Lower leg skin (tissue), 3 donors: Measurements from ENCODE around the gene POU2F3.

Experiments
- POLR2A ChIP-seq, 2 donors: fragments of 450-650 bp; IDR thresholded peaks; one replicate each; pipeline ENCODE4 v1.6.1; 2016 to 2017; ENCODE audit warnings: antibody characterized with exemption in 2 of 2, mild to moderate bottlenecking in 1 of 2, moderate library complexity in 1 of 2
- TF ChIP-seq, protein P1 (sequence below), 3 donors: fragments of 450-650 bp; IDR thresholded peaks; one replicate each; pipeline ENCODE4 v1.5.1; 2016; ENCODE audit warnings: antibody characterized with exemption in 3 of 3, mild to moderate bottlenecking in 3 of 3, moderate library complexity in 2 of 3

DNA sequence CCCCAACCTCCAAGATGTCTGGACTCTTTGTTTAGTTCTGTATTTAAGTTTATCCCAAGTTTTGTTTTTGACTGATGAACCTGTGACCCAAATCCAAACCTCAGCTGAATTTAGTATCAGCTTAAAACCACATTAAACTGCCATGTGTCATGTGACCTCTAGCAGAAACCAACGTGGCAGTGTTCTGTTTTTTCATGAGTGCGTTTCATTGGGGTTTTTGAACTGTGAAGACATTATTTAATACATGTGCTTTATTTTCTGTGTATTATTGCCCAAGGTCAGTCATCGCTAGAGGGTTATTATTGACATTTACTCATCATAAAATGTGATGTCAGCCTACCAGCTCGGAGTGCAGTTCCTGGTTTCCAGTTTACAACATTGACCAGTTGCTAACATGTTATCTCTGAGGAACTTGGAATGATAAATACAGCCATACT is 86.9 kb downstream of the POU2F3 start:
- TF ChIP-seq, protein P1, sequence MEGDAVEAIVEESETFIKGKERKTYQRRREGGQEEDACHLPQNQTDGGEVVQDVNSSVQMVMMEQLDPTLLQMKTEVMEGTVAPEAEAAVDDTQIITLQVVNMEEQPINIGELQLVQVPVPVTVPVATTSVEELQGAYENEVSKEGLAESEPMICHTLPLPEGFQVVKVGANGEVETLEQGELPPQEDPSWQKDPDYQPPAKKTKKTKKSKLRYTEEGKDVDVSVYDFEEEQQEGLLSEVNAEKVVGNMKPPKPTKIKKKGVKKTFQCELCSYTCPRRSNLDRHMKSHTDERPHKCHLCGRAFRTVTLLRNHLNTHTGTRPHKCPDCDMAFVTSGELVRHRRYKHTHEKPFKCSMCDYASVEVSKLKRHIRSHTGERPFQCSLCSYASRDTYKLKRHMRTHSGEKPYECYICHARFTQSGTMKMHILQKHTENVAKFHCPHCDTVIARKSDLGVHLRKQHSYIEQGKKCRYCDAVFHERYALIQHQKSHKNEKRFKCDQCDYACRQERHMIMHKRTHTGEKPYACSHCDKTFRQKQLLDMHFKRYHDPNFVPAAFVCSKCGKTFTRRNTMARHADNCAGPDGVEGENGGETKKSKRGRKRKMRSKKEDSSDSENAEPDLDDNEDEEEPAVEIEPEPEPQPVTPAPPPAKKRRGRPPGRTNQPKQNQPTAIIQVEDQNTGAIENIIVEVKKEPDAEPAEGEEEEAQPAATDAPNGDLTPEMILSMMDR (IDR thresholded peaks at IDR 0.05), result no peak
- no peak for TF ChIP-seq POLR2A (IDR thresholded peaks at IDR 0.05)
